ENCODE data around the gene BLTP3A.
"Not testable (repeated sequence)": the region's sequence is repeated elsewhere in the genome, so short reads cannot be mapped to it uniquely, and the experiment has no call there.

The BLTP3A gene

GRCh38 chr6:34817446-34817845 lies 25.6 kb downstream of the BLTP3A start:
- TF ChIP-seq CTCF (IDR thresholded peaks at IDR 0.05; ENCODE audit: low read depth, low read length, missing control alignments), result no peak
- no peak for DNase-seq (ENCODE audit: extremely low read depth, low read depth)
- no peak overlapping the region for H3K4me3 ChIP-seq (replicated peaks; ENCODE audit: low read depth, low read length)

- DNase-seq (ENCODE audit: extremely low read depth, low read depth); H3K4me3 ChIP-seq (replicated peaks; ENCODE audit: low read depth, low read length): not testable (repeated sequence)
Observed at GRCh38 chr6:34818872-34819570, 27.1 kb downstream of the BLTP3A start.

- no peak overlapping the region for H3K4me3 ChIP-seq (replicated peaks; ENCODE audit: low read depth, low read length)
- DNase-seq (ENCODE audit: extremely low read depth, low read depth), result no peak
- no peak for TF ChIP-seq CTCF (IDR thresholded peaks at IDR 0.05; ENCODE audit: low read depth, low read length, missing control alignments)
Observed at GRCh38 chr6:34819571-34820480, 27.9 kb downstream of the BLTP3A start.

GRCh38 chr6:34829137-34829536 lies 37.3 kb downstream of the BLTP3A start:
- TF ChIP-seq CTCF (IDR thresholded peaks at IDR 0.05; ENCODE audit: low read depth, low read length, missing control alignments), result no peak
- H3K4me3 ChIP-seq (replicated peaks; ENCODE audit: low read depth, low read length), result no peak overlapping the region
- DNase-seq (ENCODE audit: extremely low read depth, low read depth), result no peak

GRCh38 chr6:34832942-34833341 lies 41.1 kb downstream of the BLTP3A start:
- no peak overlapping the region for H3K4me3 ChIP-seq (replicated peaks; ENCODE audit: low read depth, low read length)
- no peak for DNase-seq (ENCODE audit: extremely low read depth, low read depth)
- TF ChIP-seq CTCF (IDR thresholded peaks at IDR 0.05; ENCODE audit: low read depth, low read length, missing control alignments), result no peak

- no peak for TF ChIP-seq CTCF (IDR thresholded peaks at IDR 0.05; ENCODE audit: low read depth, low read length, missing control alignments)
- DNase-seq (ENCODE audit: extremely low read depth, low read depth), result no peak
- H3K4me3 ChIP-seq (replicated peaks; ENCODE audit: low read depth, low read length), result no peak overlapping the region
Observed at GRCh38 chr6:34834789-34835518, 43.1 kb downstream of the BLTP3A start.

GRCh38 chr6:34836008-34836407 lies 44.1 kb downstream of the BLTP3A start:
- TF ChIP-seq CTCF (IDR thresholded peaks at IDR 0.05; ENCODE audit: low read depth, low read length, missing control alignments), result no peak
- H3K4me3 ChIP-seq (replicated peaks; ENCODE audit: low read depth, low read length), result no peak overlapping the region
- no peak for DNase-seq (ENCODE audit: extremely low read depth, low read depth)
